SK-N-MC (cell line): ENCODE data around the gene RIC8A.

Experiments used
- EZH2 ChIP-seq: fragments of 200-600 bp; sonication (generic); IDR thresholded peaks from one replicate; pipeline ENCODE4 v1.6.1; 2017; ENCODE audit warnings: antibody characterized with exemption
- POLR2AphosphoS5 ChIP-seq: IDR thresholded peaks from 2 replicates; pipeline ENCODE4 v1.6.1; 2012; ENCODE audit warnings: mild to moderate bottlenecking, low read depth, low read length, borderline replicate concordance

GRCh38 chr11:252666-253065 is 45.2 kb downstream of the RIC8A start:
- no peak for TF ChIP-seq EZH2
- TF ChIP-seq POLR2AphosphoS5, result no peak
